Measurements from ENCODE around the gene ZNF638. TPM values are rescaled to one million over a fixed set of nuclear protein-coding genes. Genes with fewer than 3 reads are reported as not detected.

The ZNF638 gene
- total and polyA plus RNA-seq, 2 of the 8 experiments (the other 6 are each of a cell fraction or from before 2014, with no cell fraction given) = 45.3 to 143 TPM

DNA sequence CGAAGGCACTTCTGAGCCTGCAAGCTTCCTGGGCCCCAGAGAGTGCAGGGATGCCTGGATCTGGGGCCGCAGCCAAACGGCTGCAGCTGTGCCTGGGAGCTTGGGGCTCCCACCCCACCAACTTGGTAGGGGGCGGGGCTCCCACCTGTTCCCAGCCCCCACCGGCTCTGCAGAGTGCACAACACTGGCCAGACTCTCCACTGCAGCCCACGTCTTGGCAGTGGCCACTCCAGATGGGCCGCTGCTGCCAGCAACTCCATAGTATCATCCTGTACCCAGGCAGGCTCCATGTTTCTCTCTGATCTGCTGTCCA, 131.7 kb downstream of the ZNF638 start:
- peaks cover 0 to 20% (median 7%) of the 10 kb centered on the region in 4 experiments; a peak in 5 of 7 replicates for H3K4me1 ChIP-seq (replicated peaks in 1 of 4; ENCODE audit: control insufficient read depth in 3 of 4, insufficient read depth in 4 of 4, low read length in 3 of 4)
- CTCF ChIA-PET (ENCODE audit: partially characterized antibody) = interaction anchor here (0.5 to 11.9 kb wide), 9 partner anchors 12 to 240 kb away, joined by 3 to 238 read pairs (median 25); partner anchors contain the start of gene DYSF
- TF ChIP-seq EGR1 (IDR thresholded peaks at IDR 0.05; ENCODE audit: borderline replicate concordance, low read depth, low read length) (no peak), CTCF (IDR thresholded peaks at IDR 0.05; ENCODE audit: control extremely low read depth in 1 of 3, insufficient read depth in 1 of 3, low read depth in 1 of 3, low read length in 3 of 3) (no peak), TEAD4 (IDR thresholded peaks at IDR 0.05; ENCODE audit: low read depth, low read length) (no peak), SP2 (IDR thresholded peaks at IDR 0.05; ENCODE audit: low read length) (no peak), NRF1 (IDR thresholded peaks at IDR 0.05; ENCODE audit: low read depth, low read length) (no peak), CBX5 (IDR thresholded peaks at IDR 0.05; ENCODE audit: low read depth, low read length) (no peak), TCF12 (IDR thresholded peaks at IDR 0.05; ENCODE audit: low read depth, low read length) (no peak), CTBP2 (IDR thresholded peaks at IDR 0.05; ENCODE audit: borderline replicate concordance, insufficient read depth, insufficient read length, low read length) (no peak), POLR2AphosphoS5 (IDR thresholded peaks at IDR 0.05; ENCODE audit: low read depth, low read length) (no peak), RBBP5 (IDR thresholded peaks at IDR 0.05; ENCODE audit: borderline replicate concordance, low read depth, low read length) (no peak)
- TF ChIP-seq, protein P1, sequence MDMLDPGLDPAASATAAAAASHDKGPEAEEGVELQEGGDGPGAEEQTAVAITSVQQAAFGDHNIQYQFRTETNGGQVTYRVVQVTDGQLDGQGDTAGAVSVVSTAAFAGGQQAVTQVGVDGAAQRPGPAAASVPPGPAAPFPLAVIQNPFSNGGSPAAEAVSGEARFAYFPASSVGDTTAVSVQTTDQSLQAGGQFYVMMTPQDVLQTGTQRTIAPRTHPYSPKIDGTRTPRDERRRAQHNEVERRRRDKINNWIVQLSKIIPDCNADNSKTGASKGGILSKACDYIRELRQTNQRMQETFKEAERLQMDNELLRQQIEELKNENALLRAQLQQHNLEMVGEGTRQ (IDR thresholded peaks at IDR 0.05; ENCODE audit: low read length) = no peak

More for the DNA sequence above, 131.7 kb downstream of the ZNF638 start:
- H3K79me1 ChIP-seq (ENCODE audit: low read depth, low read length) = no peaks in the 10 kb centered on the region
- H2BK20ac ChIP-seq (ENCODE audit: low read length) = no peak overlapping the region
- no peak overlapping the region for H2BK5ac ChIP-seq (ENCODE audit: low read depth, low read length)
- peaks cover 41 to 91% (median 82%) of the 10 kb centered on the region in 4 experiments for H3K27me3 ChIP-seq (replicated peaks in 1 of 4; ENCODE audit: control insufficient read depth in 3 of 4, extremely low read depth in 1 of 4, insufficient read depth in 3 of 4, low read length in 3 of 4)
- H3K9ac ChIP-seq (replicated peaks in 1 of 4; ENCODE audit: extremely low read depth in 1 of 4, low read depth in 3 of 4, low read length in 3 of 4) = no peak overlapping the region
- no peak overlapping the region for H3K27ac ChIP-seq (ENCODE audit: low read depth, low read length)
- no peak for FAIRE-seq
- H3K56ac ChIP-seq (replicated peaks; ENCODE audit: insufficient read length, low read depth, low read length) = no peak overlapping the region
- no peak overlapping the region for H2BK12ac ChIP-seq (ENCODE audit: low read depth, low read length)
- no peak overlapping the region for H3K4me3 ChIP-seq (ENCODE audit: extremely low read depth in 1 of 4, insufficient read depth in 2 of 4, low read depth in 3 of 4, low read length in 4 of 4)
- no peaks in the 10 kb centered on the region for H3K79me2 ChIP-seq (ENCODE audit: control insufficient read depth in 1 of 2, insufficient read depth in 2 of 2, low read length in 2 of 2)
- DNase-seq (ENCODE audit: low read depth in 1 of 2, low spot score in 2 of 2) = peak in 1 of 2 experiments; percentile 38
- H4K20me1 ChIP-seq (replicated peaks in 1 of 2; ENCODE audit: control insufficient read depth in 1 of 2, insufficient read depth in 2 of 2, low read length in 2 of 2) = peaks cover 11 to 13% of the 10 kb centered on the region in 2 experiments
- H3K9me3 ChIP-seq (ENCODE audit: insufficient read depth in 2 of 2, low read depth in 1 of 2, low read length in 1 of 2) = no peaks in the 10 kb centered on the region
- H3K36me3 ChIP-seq (ENCODE audit: control insufficient read depth in 2 of 4, insufficient read depth in 4 of 4, low read length in 3 of 4) = no peaks in the 10 kb centered on the region
- 84% methylated on average over 7 of the region's 7 CpGs; no CpG with 5 or more reads in 1 of the 2 experiments for WGBS, 2 experiments (ENCODE audit: extremely low coverage in 1 of 2, insufficient coverage in 1 of 2, insufficient read length in 1 of 2, insufficient replicate concordance in 2 of 2, low coverage in 1 of 2, low lambda C conversion rate in 2 of 2, missing lambda C conversion rate in 1 of 2)
- H4K5ac ChIP-seq (ENCODE audit: insufficient read length, low read depth, low read length) = no peak overlapping the region
- no peak overlapping the region for H2AK5ac ChIP-seq (ENCODE audit: low read depth, low read length)
- H3K18ac ChIP-seq (ENCODE audit: extremely low read depth, low read length) = no peak overlapping the region
- POLR2A ChIA-PET (ENCODE audit: partially characterized antibody) = interaction anchor here (7.3 kb wide), 1 partner anchor 8 kb away, joined by 51 read pairs; the partner anchor contains the start of gene DYSF
- no peak overlapping the region for H4K8ac ChIP-seq (ENCODE audit: extremely low read depth, insufficient read depth, low read length)
- no peak overlapping the region for H3K4ac ChIP-seq (replicated peaks; ENCODE audit: insufficient read length, low read depth, low read length)
- H2AFZ ChIP-seq (ENCODE audit: low read length) = no peak overlapping the region
- H3K14ac ChIP-seq (ENCODE audit: insufficient read length) = no peak overlapping the region
- no peak overlapping the region for H3K23ac ChIP-seq (ENCODE audit: insufficient read length)
- H2BK120ac ChIP-seq (replicated peaks; ENCODE audit: low read depth, low read length) = no peak overlapping the region
- H4K91ac ChIP-seq (replicated peaks; ENCODE audit: insufficient read length, low read length) = no peak overlapping the region
- peaks cover 15% of the 10 kb centered on the region; the same call in 1 of the 2 replicates for H3K23me2 ChIP-seq (ENCODE audit: low read depth, low read length)
- peak overlapping the region; percentile 55; the same call in 1 of the 2 replicates for H2BK15ac ChIP-seq (ENCODE audit: low read length)
- H3K4me2 ChIP-seq (ENCODE audit: insufficient read depth in 1 of 2, low read depth in 2 of 2, low read length in 2 of 2) = no peak overlapping the region

Data from H1 (cell line).